K562 (cell line): ENCODE data around the gene ALDH7A1. TPM values are rescaled to one million over a fixed set of nuclear protein-coding genes. Genes with fewer than 3 reads are reported as not detected.

Source experiments
- ATF7 ChIP-seq: fragments of 450-650 bp; IDR thresholded peaks from 2 replicates; pipeline ENCODE4 v1.7.1; 2014; ENCODE audit warnings: mild to moderate bottlenecking, moderate library complexity
- CBX1 ChIP-seq: sonication (generic); IDR thresholded peaks from 2 replicates; pipeline ENCODE4 v1.6.1; 2016; ENCODE audit warnings: antibody characterized with exemption, low read depth, mild to moderate bottlenecking
- CREBBP ChIP-seq: IDR thresholded peaks from one replicate; pipeline ENCODE4 v1.6.1; 2012; ENCODE audit warnings: low read depth, mild to moderate bottlenecking, control low read depth, inconsistent platforms, low read length
- CTCFL ChIP-seq: IDR thresholded peaks from 2 replicates; pipeline ENCODE4 v1.6.1; 2011; ENCODE audit warnings: borderline replicate concordance, low read depth, mild to moderate bottlenecking, moderate library complexity, low read length; ENCODE audit not compliant: insufficient read depth, poor library complexity, severe bottlenecking
- FOXA3 ChIP-seq, 2 experiments: fragments of 450-650 bp in 1 of 2; sonication (generic) in 1 of 2; formaldehyde crosslinking; IDR thresholded peaks in 1 of 2; conservative IDR thresholded peaks in 1 of 2; 2 replicates each; pipeline versions ENCODE4 v1.4.0 to v1.8.0; 2020 to 2022; ENCODE audit warnings: mild to moderate bottlenecking in 2 of 2, missing genetic modification reagents in 1 of 2
- RERE ChIP-seq: sonication (generic); formaldehyde crosslinking; IDR thresholded peaks from 2 replicates; pipeline ENCODE4 v1.8.0; 2023; ENCODE audit warnings: missing genetic modification reagents, mild to moderate bottlenecking, borderline replicate concordance
- ZC3H8 ChIP-seq: fragments of 450-650 bp; IDR thresholded peaks from 2 replicates; pipeline ENCODE4 v1.6.1; 2017
- ZNF134 ChIP-seq: fragments of 250-450 bp; sonication (Bioruptor Pico); conservative IDR thresholded peaks from 2 replicates; pipeline ENCODE4 v1.4.0; 2020
- polyA plus RNA-seq, 8 experiments: library from polyadenylated mRNA; depleted of rRNA in 4 of 8; stranded (reverse) in 5 of 8; unstranded in 3 of 8; fragments of >200 nt; fragmentation: Nextera tagmentation in 2 of 8; fragmentation: Illumina TruSeq in 1 of 8; extraction: Ambion mirVana in 2 of 8; extraction: Trizol in 1 of 8; gene quantifications; 2 replicates each; pipeline versions ENCODE4 v1.2.1 to v1.2.3, GENCODE V29; 2011 to 2014; ENCODE audit warnings: inconsistent platforms in 1 of 8, missing spikeins in 1 of 8
- total RNA-seq, 7 experiments: library from RNA; depleted of rRNA in 6 of 7; stranded (reverse); fragments of >200 nt in 6 of 7; fragmentation: Illumina TruSeq in 2 of 7; extraction: Trizol in 2 of 7; gene quantifications; 2 replicates each; pipeline versions ENCODE4 v1.2.1 to v1.2.3, GENCODE V29; 2011 to 2021; ENCODE audit warnings: low replicate concordance in 1 of 7
- TF ChIP-seq, protein P1 (sequence below), 2 experiments: fragments of 450-650 bp in 1 of 2; sonication (generic) in 1 of 2; formaldehyde crosslinking in 1 of 2; IDR thresholded peaks; 2 replicates each; pipeline versions ENCODE4 v1.7.1 to v1.9.0; 2016 to 2022; ENCODE audit warnings: inconsistent platforms in 1 of 2, mild to moderate bottlenecking in 1 of 2, missing genetic modification reagents in 1 of 2

ALDH7A1 gene
- total and polyA plus RNA-seq, 9 of the 15 experiments (the other 6 are each of a cell fraction or from before 2014, with no cell fraction given): 0.04 to 0.49 TPM; not detected in 7

DNA sequence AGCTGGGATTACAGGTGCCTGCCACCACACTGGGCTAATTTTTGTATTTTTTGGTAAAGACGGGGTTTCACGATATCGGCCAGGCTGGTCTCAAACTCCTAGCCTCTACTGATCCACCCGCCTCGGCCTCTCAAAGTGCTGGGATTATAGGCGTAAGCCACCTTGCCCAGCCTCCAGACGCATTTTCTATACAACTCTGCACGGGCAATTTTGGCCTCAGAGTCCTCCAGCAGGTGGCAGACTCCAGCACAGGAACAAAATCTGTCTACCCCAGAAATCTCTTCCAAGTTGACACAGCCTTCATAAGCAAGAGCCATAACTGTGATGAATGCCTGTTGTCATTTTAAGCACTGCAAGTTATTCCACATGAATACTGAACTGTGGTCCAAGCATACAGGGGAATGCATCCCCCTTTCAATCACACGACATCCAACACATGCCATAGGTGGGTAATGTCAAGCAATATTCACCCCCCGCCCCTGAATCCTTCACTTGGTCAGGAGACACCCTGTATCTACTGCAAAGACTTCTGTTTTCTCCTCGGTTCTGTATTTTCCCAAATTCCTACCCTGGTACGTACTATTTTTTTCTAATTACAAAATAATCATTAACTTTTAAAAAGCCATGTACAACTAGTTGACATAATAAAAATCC, 50.8 kb downstream of the ALDH7A1 start (continued):
- TF ChIP-seq, protein P1, sequence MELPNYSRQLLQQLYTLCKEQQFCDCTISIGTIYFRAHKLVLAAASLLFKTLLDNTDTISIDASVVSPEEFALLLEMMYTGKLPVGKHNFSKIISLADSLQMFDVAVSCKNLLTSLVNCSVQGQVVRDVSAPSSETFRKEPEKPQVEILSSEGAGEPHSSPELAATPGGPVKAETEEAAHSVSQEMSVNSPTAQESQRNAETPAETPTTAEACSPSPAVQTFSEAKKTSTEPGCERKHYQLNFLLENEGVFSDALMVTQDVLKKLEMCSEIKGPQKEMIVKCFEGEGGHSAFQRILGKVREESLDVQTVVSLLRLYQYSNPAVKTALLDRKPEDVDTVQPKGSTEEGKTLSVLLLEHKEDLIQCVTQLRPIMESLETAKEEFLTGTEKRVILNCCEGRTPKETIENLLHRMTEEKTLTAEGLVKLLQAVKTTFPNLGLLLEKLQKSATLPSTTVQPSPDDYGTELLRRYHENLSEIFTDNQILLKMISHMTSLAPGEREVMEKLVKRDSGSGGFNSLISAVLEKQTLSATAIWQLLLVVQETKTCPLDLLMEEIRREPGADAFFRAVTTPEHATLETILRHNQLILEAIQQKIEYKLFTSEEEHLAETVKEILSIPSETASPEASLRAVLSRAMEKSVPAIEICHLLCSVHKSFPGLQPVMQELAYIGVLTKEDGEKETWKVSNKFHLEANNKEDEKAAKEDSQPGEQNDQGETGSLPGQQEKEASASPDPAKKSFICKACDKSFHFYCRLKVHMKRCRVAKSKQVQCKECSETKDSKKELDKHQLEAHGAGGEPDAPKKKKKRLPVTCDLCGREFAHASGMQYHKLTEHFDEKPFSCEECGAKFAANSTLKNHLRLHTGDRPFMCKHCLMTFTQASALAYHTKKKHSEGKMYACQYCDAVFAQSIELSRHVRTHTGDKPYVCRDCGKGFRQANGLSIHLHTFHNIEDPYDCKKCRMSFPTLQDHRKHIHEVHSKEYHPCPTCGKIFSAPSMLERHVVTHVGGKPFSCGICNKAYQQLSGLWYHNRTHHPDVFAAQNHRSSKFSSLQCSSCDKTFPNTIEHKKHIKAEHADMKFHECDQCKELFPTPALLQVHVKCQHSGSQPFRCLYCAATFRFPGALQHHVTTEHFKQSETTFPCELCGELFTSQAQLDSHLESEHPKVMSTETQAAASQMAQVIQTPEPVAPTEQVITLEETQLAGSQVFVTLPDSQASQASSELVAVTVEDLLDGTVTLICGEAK (IDR thresholded peaks at IDR 0.05): no peak
- TF ChIP-seq, protein P1 (CRISPR knock-in tag; IDR thresholded peaks at IDR 0.05): no peak
- TF ChIP-seq ZC3H8 (no peak), RERE (CRISPR knock-in tag) (no peak), FOXA3 (CRISPR knock-in tag; conservative IDR thresholded peaks at IDR 0.05 in 1 of 2, IDR thresholded peaks at IDR 0.05 in 1 of 2) (0 out of 4 replicates have a peak, but pooled peaks of 1 of the 2 experiments have one; percentile 28), ZNF134 (no peak), CTCFL (peak; percentile 84), ATF7 (no peak), CBX1 (no peak), CREBBP (no peak)
